Spleen (tissue), 11 donors: ENCODE measurements around the gene PYGO1. TPM values are rescaled to one million over a fixed set of nuclear protein-coding genes. Genes with fewer than 3 reads are reported as not detected.
A peak's percentile ranks its signal among the peaks of the same experiment; 100 is the strongest.
"Not testable (repeated sequence)": the region's sequence is repeated elsewhere in the genome, so short reads cannot be mapped to it uniquely, and the experiment has no call there.

Experiments used
- DNase-seq: peaks from one replicate; pipeline ENCODE4 v3.0.0-alpha.2; 2020
- H3K27ac ChIP-seq, 8 donors: fragments of 200-600 bp; sonication (generic) in 7 of 8; 1 replicate in 4 of 8; 2 replicates in 4 of 8; pipeline versions ENCODE4 v1.5.0 to v1.8.0; 2016 to 2021; ENCODE audit warnings: inconsistent platforms in 4 of 8, mild to moderate bottlenecking in 4 of 8, moderate library complexity in 1 of 8
- H3K27me3 ChIP-seq, 7 donors: fragments of 200-600 bp; sonication (generic) in 6 of 7; replicated peaks in 1 of 7; 1 replicate in 4 of 7; 2 replicates in 3 of 7; pipeline versions ENCODE4 v1.5.0 to v1.8.0; 2016 to 2021; ENCODE audit warnings: inconsistent platforms in 3 of 7, mild to moderate bottlenecking in 1 of 7
- H3K36me3 ChIP-seq, 6 donors: fragments of 200-600 bp; sonication (generic) in 5 of 6; 1 replicate in 4 of 6; 2 replicates in 2 of 6; pipeline versions ENCODE4 v1.5.0 to v1.8.0; 2016 to 2021; ENCODE audit warnings: inconsistent platforms in 2 of 6
- H3K4me1 ChIP-seq, 6 donors: fragments of 200-600 bp; sonication (generic) in 5 of 6; 1 replicate in 3 of 6; 2 replicates in 3 of 6; pipeline versions ENCODE4 v1.5.0 to v1.8.0; 2016 to 2021; ENCODE audit warnings: inconsistent platforms in 3 of 6
- H3K4me3 ChIP-seq, 8 donors: fragments of 200-600 bp; sonication (generic) in 7 of 8; 1 replicate in 4 of 8; 2 replicates in 4 of 8; pipeline versions ENCODE4 v1.5.0 to v1.8.0; 2016 to 2021; ENCODE audit warnings: inconsistent platforms in 4 of 8, mild to moderate bottlenecking in 4 of 8, moderate library complexity in 2 of 8
- H3K9me3 ChIP-seq, 8 donors: fragments of 200-600 bp; sonication (generic) in 7 of 8; 1 replicate in 4 of 8; 2 replicates in 4 of 8; pipeline versions ENCODE4 v1.5.0 to v1.8.0; 2016 to 2021; ENCODE audit warnings: inconsistent platforms in 4 of 8
- POLR2A ChIP-seq, 3 donors: fragments of 450-650 bp; IDR thresholded peaks; one replicate each; pipeline ENCODE4 v1.5.1; 2017; ENCODE audit warnings: antibody characterized with exemption in 3 of 3, mild to moderate bottlenecking in 1 of 3
- POLR2AphosphoS5 ChIP-seq, 3 donors: sonication (generic); formaldehyde crosslinking; IDR thresholded peaks; one replicate each; pipeline ENCODE4 v1.5.1; 2017; ENCODE audit warnings: antibody characterized with exemption in 3 of 3
- WGBS, 5 donors: extraction: QIAGEN DNeasy Blood & Tissue Kit in 3 of 5; methylation state at CpG; one replicate each; pipeline versions ENCODE4 v1.1.5 to v1.1.7; 2013 to 2018; 5-methylcytosine and 5-hydroxymethylcytosine counted together
- intact Hi-C: fragments of 100-400 bp; cut with DNase I; formaldehyde crosslinking; loops from one replicate; pipeline ENCODE4 v1.15.0; 2023; ENCODE audit warnings: low total_unique reads
- polyA plus RNA-seq, 3 donors: library from polyadenylated mRNA; stranded (reverse); fragments of 200-250 nt; gene quantifications; one replicate each; pipeline ENCODE4 v1.2.1, GENCODE V29; 2013
- total RNA-seq, 7 donors: library from RNA; depleted of rRNA in 3 of 7; stranded (reverse); fragments of >200 nt in 3 of 7; fragmentation: NEBNext Ultra II Directional in 4 of 7; extraction: Animal tissue kit (Norgen Biotek cat#: 25700) in 4 of 7; gene quantifications; one replicate each; pipeline versions ENCODE4 v1.1.0 to v1.2.1, GENCODE V29; 2016 to 2021
- TF ChIP-seq, protein P1 (sequence below), 11 experiments: fragments of 200-600 bp in 7 of 11; fragments of 450-650 bp in 4 of 11; sonication (generic) in 4 of 11; IDR thresholded peaks in 8 of 11; conservative IDR thresholded peaks in 3 of 11; 1 replicate in 7 of 11; 2 replicates in 4 of 11; pipeline versions ENCODE4 v1.4.0 to v1.8.0; 2016 to 2021; ENCODE audit warnings: antibody characterized with exemption in 11 of 11, inconsistent platforms in 4 of 11, mild to moderate bottlenecking in 1 of 11
- donor health status: healthy with polysubstance abuse.
- donor health status: DM: no; HTN: no; CAD: no; lungs with moderate emphysema.
- donor health status: DM: no; HTN: no; CAD: no.
- donor health status: Bipolar disorder and iron deficiency.
- donor health status: healthy.
- donor health status: DM: no; HTN: no; CAD: no.
- donor health status: DM: yes; HTN: yes; CAD: no.

The PYGO1 gene
- total and polyA plus RNA-seq, 10 donors = 0.11 to 1.5 (median 0.94) TPM

DNA sequence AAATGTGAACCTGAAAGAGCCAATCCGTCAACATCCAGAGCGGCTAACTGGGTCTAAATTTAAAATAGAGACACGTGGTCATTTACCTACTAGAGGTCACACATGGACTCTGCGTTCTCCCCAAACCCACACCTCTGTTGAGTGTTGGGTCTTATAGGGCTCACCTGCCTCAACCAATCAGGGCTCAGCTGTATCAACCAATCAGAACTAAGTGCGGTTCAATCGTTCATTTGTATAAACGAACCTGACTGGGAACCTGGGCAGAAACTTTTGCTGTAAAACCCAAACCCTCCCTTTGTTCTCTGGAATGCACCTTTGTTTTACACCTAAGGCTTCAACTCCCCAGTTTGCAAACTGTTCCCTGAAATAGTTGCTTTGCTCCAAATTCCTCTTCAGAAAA, 89.0 kb downstream of the PYGO1 start:
- intact Hi-C loops = no loop called here
- WGBS, 5 donors = 83 to 91% (median 89%) methylated on average over 7 of the region's 7 CpGs

DNA sequence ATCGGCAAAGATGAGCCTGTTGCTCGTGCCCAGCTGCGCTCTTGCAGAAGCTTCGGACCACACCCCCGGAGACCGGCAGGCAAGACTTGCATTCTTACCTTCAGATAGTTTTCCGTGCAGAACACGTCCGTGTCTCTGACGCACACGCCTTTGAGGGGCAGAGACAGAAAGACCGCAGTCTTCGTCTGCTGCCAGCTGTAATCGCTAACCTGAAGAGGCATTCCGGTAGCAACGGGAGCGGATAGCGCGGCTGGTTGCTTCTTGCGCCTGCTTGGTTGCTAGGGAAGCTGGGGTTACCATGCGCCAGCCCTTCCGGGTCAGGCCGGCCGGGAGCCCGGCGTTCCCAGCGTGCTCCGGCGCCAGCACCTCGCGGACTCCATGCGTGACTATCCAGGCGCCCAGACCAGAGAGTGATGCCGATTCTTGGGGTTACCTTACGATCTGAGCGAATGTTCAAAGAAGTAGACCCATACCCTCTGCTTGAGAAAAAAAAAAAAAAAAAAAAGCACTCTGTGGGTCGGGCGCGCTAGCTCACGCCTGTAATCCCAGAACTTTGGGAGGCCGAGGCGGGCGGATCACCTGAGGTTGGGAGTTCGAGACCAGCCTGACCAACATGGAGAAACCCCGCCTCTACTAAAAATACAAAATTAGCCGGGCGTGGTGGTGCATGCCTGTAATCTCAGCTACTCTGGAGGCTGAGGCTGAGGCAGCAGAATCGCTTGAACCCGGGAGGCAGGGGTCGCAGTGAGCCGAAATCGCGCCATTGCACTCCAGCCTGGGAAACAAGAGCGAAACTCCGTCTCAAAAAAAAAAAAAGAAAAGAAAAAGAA, 89.8 kb downstream of the PYGO1 start:
- H3K27me3 ChIP-seq, H3K9me3 ChIP-seq, H3K36me3 ChIP-seq, intact Hi-C loops: not testable (repeated sequence)
- peak; percentile 39 to 76 (median 73) for TF ChIP-seq POLR2AphosphoS5 (IDR thresholded peaks at IDR 0.05)
- DNase-seq = peak; percentile 96
- 9 to 15% (median 12%) methylated on average over 45 to 55 of the region's 55 CpGs for WGBS, 5 donors
- peak overlapping the region in 5 of 8 donors; percentile 31 to 55 (median 36) for H3K27ac ChIP-seq
- peaks cover 0 to 32% (median 13%) of the 10 kb centered on the region in 6 donors for H3K4me1 ChIP-seq
- H3K4me3 ChIP-seq = peak overlapping the region; percentile 60 to 94 (median 74)

More for the DNA sequence above, 89.0 kb downstream of the PYGO1 start:
- Histone ChIP-seq H3K36me3 (no peaks in the 10 kb centered on the region), H3K4me1 (peaks cover 0 to 32% (median 13%) of the 10 kb centered on the region in 6 donors), H3K9me3 (peaks cover 0 to 1% (median 0%) of the 10 kb centered on the region in 8 donors), H3K27me3 (peaks cover 0 to 8% (median 0%) of the 10 kb centered on the region in 7 donors), H3K4me3 (peak overlapping the region in 2 of 8 donors; percentile 60 to 74), H3K27ac (no peak overlapping the region)
- no peak for DNase-seq
- TF ChIP-seq POLR2A (IDR thresholded peaks at IDR 0.05) (no peak), POLR2AphosphoS5 (IDR thresholded peaks at IDR 0.05) (no peak)
- TF ChIP-seq, protein P1, sequence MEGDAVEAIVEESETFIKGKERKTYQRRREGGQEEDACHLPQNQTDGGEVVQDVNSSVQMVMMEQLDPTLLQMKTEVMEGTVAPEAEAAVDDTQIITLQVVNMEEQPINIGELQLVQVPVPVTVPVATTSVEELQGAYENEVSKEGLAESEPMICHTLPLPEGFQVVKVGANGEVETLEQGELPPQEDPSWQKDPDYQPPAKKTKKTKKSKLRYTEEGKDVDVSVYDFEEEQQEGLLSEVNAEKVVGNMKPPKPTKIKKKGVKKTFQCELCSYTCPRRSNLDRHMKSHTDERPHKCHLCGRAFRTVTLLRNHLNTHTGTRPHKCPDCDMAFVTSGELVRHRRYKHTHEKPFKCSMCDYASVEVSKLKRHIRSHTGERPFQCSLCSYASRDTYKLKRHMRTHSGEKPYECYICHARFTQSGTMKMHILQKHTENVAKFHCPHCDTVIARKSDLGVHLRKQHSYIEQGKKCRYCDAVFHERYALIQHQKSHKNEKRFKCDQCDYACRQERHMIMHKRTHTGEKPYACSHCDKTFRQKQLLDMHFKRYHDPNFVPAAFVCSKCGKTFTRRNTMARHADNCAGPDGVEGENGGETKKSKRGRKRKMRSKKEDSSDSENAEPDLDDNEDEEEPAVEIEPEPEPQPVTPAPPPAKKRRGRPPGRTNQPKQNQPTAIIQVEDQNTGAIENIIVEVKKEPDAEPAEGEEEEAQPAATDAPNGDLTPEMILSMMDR (IDR thresholded peaks at IDR 0.05 in 8 of 11, conservative IDR thresholded peaks at IDR 0.05 in 3 of 11) = no peak

DNA sequence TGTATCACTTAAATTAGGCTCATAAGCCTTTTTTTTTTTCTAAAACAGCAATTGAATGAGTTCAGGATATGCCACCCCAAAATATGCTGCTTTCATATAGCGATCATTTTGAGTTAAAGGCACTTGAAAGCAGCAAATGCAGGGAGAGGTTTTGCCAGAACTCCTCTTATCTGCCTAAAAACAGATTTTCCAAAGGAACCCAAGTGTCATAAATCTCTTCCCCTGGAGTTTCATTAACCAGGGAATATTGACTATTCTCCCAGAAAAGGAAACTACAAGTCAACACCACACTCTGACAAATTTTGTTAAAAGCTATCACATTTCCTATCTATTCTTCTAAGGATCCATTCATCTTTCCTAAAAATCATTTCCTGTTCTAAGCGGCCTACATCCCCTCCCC, 91.4 kb downstream of the PYGO1 start:
- Histone ChIP-seq H3K27me3 (peaks cover 0 to 4% (median 0%) of the 10 kb centered on the region in 7 donors), H3K36me3 (no peaks in the 10 kb centered on the region), H3K4me1 (peaks cover 0 to 32% (median 13%) of the 10 kb centered on the region in 6 donors), H3K9me3 (no peaks in the 10 kb centered on the region), H3K4me3 (no peak overlapping the region), H3K27ac (no peak overlapping the region)
- no peak for DNase-seq
- intact Hi-C loops = no loop called here
- WGBS, 5 donors = 56 to 59% (median 57%) methylated on average over 2 of the region's 2 CpGs
- TF ChIP-seq POLR2A (IDR thresholded peaks at IDR 0.05) = no peak

GRCh38 chr15:55494931-55495330, 93.2 kb downstream of the PYGO1 start:
- WGBS, 5 donors = 71 to 96% (median 77%) methylated on average over 1 of the region's 1 CpG
- Histone ChIP-seq H3K4me3 (no peak overlapping the region), H3K9me3 (no peaks in the 10 kb centered on the region), H3K27ac (peak overlapping the region in 1 of 8 donors; percentile 39), H3K36me3 (no peaks in the 10 kb centered on the region), H3K4me1 (peaks cover 0 to 32% (median 13%) of the 10 kb centered on the region in 6 donors), H3K27me3 (no peaks in the 10 kb centered on the region)
- no peak for DNase-seq
- intact Hi-C loops = no loop called here
- TF ChIP-seq, protein P1 (IDR thresholded peaks at IDR 0.05 in 8 of 11, conservative IDR thresholded peaks at IDR 0.05 in 3 of 11) = no peak
- no peak for TF ChIP-seq POLR2A (IDR thresholded peaks at IDR 0.05)
- no peak for TF ChIP-seq POLR2AphosphoS5 (IDR thresholded peaks at IDR 0.05)

DNA sequence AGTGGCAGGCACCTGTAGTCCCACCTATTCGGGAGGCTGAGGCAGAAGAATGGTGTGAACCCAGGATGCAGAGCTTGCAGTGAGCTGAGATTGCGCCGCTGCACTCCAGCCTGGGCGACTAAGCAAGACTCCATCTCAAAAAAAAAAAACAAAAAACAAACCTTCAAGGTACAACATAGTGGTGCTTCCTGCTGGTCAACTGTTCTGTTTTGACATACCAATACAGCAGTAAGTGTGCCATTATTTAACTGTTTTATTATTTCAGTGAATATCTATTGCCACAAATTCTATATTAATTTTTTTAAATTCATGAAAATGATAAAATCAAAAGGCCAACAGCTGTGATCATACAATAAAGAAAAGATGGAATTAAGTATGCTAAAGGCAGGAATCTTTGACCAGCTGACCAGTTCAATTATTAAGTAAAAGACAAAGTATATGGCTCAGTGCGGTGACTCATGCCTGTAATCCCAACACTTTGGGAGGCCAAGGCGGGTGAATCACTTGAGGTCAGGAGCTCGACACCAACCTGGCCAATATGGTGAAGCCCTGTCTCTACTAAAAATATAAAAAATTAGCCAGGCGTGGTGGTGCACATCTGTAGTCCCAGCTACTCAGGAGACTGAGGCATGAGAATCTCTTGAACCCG, 99.1 kb downstream of the PYGO1 start:
- H3K27me3 ChIP-seq, H3K27ac ChIP-seq, H3K4me3 ChIP-seq, H3K4me1 ChIP-seq, DNase-seq, H3K9me3 ChIP-seq, intact Hi-C loops: not testable (repeated sequence)
- H3K36me3 ChIP-seq = peaks cover 0 to 13% (median 5%) of the 10 kb centered on the region in 6 donors
- WGBS, 5 donors = 94 to 98% (median 96%) methylated on average over 9 of the region's 9 CpGs

Other genes starting within 250 kb of the PYGO1 start
- gene CCPG1, start 180.0 kb downstream of the PYGO1 start, total RNA-seq = 100 to 1,000 TPM in 1 of 7 donors, 10 to 100 TPM in 6; 55.8 to 103 (median 68.6) TPM
- 10 to 100 TPM in 2 of 3 donors, 1 to 10 TPM in 1; 9.5 to 16.9 (median 13.5) TPM for gene CCPG1, start 180.0 kb downstream of the PYGO1 start, polyA plus RNA-seq
- 1 to 10 TPM in 2 of 7 donors, under 1 TPM in 1, not detected in 4; 0.97 to 1.4 (median 1.1) TPM for gene PIERCE2, start 179.8 kb downstream of the PYGO1 start, total RNA-seq
- gene PIERCE2, start 179.8 kb downstream of the PYGO1 start, polyA plus RNA-seq = 1 to 10 TPM; 1.6 to 2.5 (median 1.8) TPM
- 1 to 10 TPM in 3 of 7 donors, under 1 TPM in 2, not detected in 2; 0.17 to 3.3 (median 1.4) TPM for gene DNAAF4, start 80.1 kb downstream of the PYGO1 start, total RNA-seq
- gene DNAAF4, start 80.1 kb downstream of the PYGO1 start, polyA plus RNA-seq = 1 to 10 TPM in 2 of 3 donors, under 1 TPM in 1; 0.85 to 1.3 (median 1.1) TPM
- gene PRTG, start 154.8 kb upstream of the PYGO1 start, total RNA-seq = 1 to 10 TPM in 1 of 7 donors, under 1 TPM in 6; 0.46 to 1.4 (median 0.60) TPM
- under 1 TPM; 0.02 to 0.24 (median 0.03) TPM for gene PRTG, start 154.8 kb upstream of the PYGO1 start, polyA plus RNA-seq